ENCODE measurements around the gene MPO.

DNA sequence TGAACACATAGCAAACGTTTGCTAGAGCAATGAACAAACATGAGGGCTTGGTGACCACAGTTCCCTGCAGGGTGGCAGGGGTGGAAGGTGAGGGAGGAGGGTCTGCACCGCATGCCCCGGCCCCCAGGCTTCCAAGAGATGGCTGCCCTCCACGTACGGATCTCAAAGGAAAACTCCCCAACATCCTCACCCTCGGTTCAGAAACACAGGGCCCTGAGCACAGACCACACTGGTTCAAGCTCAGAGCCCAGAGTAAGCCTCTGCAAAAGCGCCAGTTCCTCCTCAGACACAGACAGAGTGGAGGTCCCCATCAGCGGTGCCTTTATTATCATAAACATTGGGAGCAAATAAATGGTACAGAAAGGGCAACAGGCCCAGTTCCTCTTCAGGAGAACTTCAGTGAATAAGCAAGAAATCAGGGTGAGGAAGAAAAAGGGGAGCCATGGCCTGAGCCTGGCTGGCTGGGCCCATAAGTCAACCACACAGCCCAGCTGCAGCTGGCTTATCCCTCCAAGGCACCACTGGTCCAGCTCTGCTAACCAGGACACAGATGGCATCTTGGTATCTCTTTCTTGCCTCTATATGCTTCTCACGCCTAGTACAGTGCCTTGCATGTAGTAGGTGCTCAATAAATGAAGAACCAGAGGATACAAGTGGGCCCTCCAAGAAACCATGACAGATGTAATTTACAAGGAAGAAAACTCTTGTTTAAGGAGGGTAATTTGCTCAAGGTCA is 11.0 kb downstream of the MPO start:
- no peak for TF ChIP-seq POLR2AphosphoS5 (IDR thresholded peaks at IDR 0.05; ENCODE audit: low read depth, low read length)
- TF ChIP-seq, protein P1, sequence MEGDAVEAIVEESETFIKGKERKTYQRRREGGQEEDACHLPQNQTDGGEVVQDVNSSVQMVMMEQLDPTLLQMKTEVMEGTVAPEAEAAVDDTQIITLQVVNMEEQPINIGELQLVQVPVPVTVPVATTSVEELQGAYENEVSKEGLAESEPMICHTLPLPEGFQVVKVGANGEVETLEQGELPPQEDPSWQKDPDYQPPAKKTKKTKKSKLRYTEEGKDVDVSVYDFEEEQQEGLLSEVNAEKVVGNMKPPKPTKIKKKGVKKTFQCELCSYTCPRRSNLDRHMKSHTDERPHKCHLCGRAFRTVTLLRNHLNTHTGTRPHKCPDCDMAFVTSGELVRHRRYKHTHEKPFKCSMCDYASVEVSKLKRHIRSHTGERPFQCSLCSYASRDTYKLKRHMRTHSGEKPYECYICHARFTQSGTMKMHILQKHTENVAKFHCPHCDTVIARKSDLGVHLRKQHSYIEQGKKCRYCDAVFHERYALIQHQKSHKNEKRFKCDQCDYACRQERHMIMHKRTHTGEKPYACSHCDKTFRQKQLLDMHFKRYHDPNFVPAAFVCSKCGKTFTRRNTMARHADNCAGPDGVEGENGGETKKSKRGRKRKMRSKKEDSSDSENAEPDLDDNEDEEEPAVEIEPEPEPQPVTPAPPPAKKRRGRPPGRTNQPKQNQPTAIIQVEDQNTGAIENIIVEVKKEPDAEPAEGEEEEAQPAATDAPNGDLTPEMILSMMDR (IDR thresholded peaks at IDR 0.05 in 2 of 3, conservative IDR thresholded peaks at IDR 0.05 in 1 of 3; ENCODE audit: borderline replicate concordance in 1 of 3, insufficient read depth in 1 of 3, low read depth in 2 of 3, low read length in 2 of 3) = no peak
- TF ChIP-seq EZH2phosphoT487 (IDR thresholded peaks at IDR 0.05; ENCODE audit: borderline replicate concordance) = no peak
- TF ChIP-seq SIN3A (IDR thresholded peaks at IDR 0.05; ENCODE audit: low read depth) = no peak
- TF ChIP-seq ELF1 (IDR thresholded peaks at IDR 0.05; ENCODE audit: borderline replicate concordance, low read depth) = no peak
- TF ChIP-seq, protein P2, sequence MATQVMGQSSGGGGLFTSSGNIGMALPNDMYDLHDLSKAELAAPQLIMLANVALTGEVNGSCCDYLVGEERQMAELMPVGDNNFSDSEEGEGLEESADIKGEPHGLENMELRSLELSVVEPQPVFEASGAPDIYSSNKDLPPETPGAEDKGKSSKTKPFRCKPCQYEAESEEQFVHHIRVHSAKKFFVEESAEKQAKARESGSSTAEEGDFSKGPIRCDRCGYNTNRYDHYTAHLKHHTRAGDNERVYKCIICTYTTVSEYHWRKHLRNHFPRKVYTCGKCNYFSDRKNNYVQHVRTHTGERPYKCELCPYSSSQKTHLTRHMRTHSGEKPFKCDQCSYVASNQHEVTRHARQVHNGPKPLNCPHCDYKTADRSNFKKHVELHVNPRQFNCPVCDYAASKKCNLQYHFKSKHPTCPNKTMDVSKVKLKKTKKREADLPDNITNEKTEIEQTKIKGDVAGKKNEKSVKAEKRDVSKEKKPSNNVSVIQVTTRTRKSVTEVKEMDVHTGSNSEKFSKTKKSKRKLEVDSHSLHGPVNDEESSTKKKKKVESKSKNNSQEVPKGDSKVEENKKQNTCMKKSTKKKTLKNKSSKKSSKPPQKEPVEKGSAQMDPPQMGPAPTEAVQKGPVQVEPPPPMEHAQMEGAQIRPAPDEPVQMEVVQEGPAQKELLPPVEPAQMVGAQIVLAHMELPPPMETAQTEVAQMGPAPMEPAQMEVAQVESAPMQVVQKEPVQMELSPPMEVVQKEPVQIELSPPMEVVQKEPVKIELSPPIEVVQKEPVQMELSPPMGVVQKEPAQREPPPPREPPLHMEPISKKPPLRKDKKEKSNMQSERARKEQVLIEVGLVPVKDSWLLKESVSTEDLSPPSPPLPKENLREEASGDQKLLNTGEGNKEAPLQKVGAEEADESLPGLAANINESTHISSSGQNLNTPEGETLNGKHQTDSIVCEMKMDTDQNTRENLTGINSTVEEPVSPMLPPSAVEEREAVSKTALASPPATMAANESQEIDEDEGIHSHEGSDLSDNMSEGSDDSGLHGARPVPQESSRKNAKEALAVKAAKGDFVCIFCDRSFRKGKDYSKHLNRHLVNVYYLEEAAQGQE (IDR thresholded peaks at IDR 0.05; ENCODE audit: low read depth) = no peak
- no peak for TF ChIP-seq SRF (IDR thresholded peaks at IDR 0.05; ENCODE audit: low read depth)
- TF ChIP-seq RAD21 (IDR thresholded peaks at IDR 0.05; ENCODE audit: low read depth) = no peak
- no peak for TF ChIP-seq TCF7L2 (IDR thresholded peaks at IDR 0.05; ENCODE audit: borderline replicate concordance, extremely low read depth, insufficient read depth, insufficient read length)
- TF ChIP-seq YY1 (IDR thresholded peaks at IDR 0.05; ENCODE audit: extremely low read depth, insufficient replicate concordance, low read depth, low read length) = no peak
- TF ChIP-seq, protein P3, sequence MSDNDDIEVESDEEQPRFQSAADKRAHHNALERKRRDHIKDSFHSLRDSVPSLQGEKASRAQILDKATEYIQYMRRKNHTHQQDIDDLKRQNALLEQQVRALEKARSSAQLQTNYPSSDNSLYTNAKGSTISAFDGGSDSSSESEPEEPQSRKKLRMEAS (IDR thresholded peaks at IDR 0.05) = no peak
- TF ChIP-seq POLR2A (IDR thresholded peaks at IDR 0.05; ENCODE audit: borderline replicate concordance, extremely low read depth, insufficient read depth, insufficient read length) = no peak
- no peak for TF ChIP-seq SP1 (IDR thresholded peaks at IDR 0.05; ENCODE audit: low read depth)
- TF ChIP-seq EZH2 (IDR thresholded peaks at IDR 0.05) = no peak
